ENCODE data around the gene MEPCE. TPM values are rescaled to one million over a fixed set of nuclear protein-coding genes. Genes with fewer than 3 reads are reported as not detected.

MEPCE gene
- total RNA-seq, 1 donor from 2014 or later = 48.3 TPM

Other genes with a start within 250 kb of the MEPCE start
- gene PVRIG, start 209.9 kb upstream of the MEPCE start, total RNA-seq = not detected in 2 replicates
- not detected in 2 replicates for gene SPDYE3, start 122.1 kb upstream of the MEPCE start, total RNA-seq
- gene PILRB, start 71.7 kb upstream of the MEPCE start, total RNA-seq = 3.4 and 10.8 TPM in 2 replicates
- 0.13 TPM in 1 of 2 replicates, not detected in the other for gene PILRA, start 56.3 kb upstream of the MEPCE start, total RNA-seq
- 0.42 and 0.53 TPM in 2 replicates for gene ZCWPW1, start 1.1 kb upstream of the MEPCE start, total RNA-seq
- gene PPP1R35, start 6.7 kb downstream of the MEPCE start, total RNA-seq = 26.1 and 30.5 TPM in 2 replicates
- 1.2 TPM in 2 replicates for gene SPACDR, start 34.4 kb downstream of the MEPCE start, total RNA-seq
- gene TSC22D4, start 49.4 kb downstream of the MEPCE start, total RNA-seq = 31.1 and 35.0 TPM in 2 replicates
- gene NYAP1, start 54.1 kb downstream of the MEPCE start, total RNA-seq = 2.0 and 4.2 TPM in 2 replicates
- gene AGFG2, start 109.4 kb downstream of the MEPCE start, total RNA-seq = 27.1 and 36.5 TPM in 2 replicates
- 0.11 TPM in 1 of 2 replicates, not detected in the other for gene SAP25, start 144.1 kb downstream of the MEPCE start, total RNA-seq
- gene LRCH4, start 156.3 kb downstream of the MEPCE start, total RNA-seq = 7.3 and 9.6 TPM in 2 replicates
- gene FBXO24, start 156.5 kb downstream of the MEPCE start, total RNA-seq = 0.07 and 0.74 TPM in 2 replicates
- gene PCOLCE, start 172.5 kb downstream of the MEPCE start, total RNA-seq = 0.35 and 0.53 TPM in 2 replicates
- gene MOSPD3, start 182.7 kb downstream of the MEPCE start, total RNA-seq = 4.3 and 4.6 TPM in 2 replicates
- 0.33 and 0.85 TPM in 2 replicates for gene TFR2, start 211.7 kb downstream of the MEPCE start, total RNA-seq
- not detected in 2 replicates for gene ACTL6B, start 226.6 kb downstream of the MEPCE start, total RNA-seq
- 90.3 and 115 TPM in 2 replicates for gene GNB2, start 243.9 kb downstream of the MEPCE start, total RNA-seq